Peyer's patch (tissue), 4 donors: Measurements from ENCODE around the gene RASA3. TPM values are rescaled to one million over a fixed set of nuclear protein-coding genes. Genes with fewer than 3 reads are reported as not detected.

Experiments
- DNase-seq, 3 donors: peaks; one replicate each; pipeline ENCODE4 v3.0.0-alpha.2; 2017 to 2019
- H3K27ac ChIP-seq, 4 donors: fragments of 200-600 bp; sonication (generic); one replicate each; pipeline ENCODE4 v1.5.1; 2016 to 2019
- H3K27me3 ChIP-seq, 2 donors: fragments of 200-600 bp; sonication (generic); one replicate each; pipeline ENCODE4 v1.5.1; 2019
- H3K36me3 ChIP-seq, 3 donors: fragments of 200-600 bp; sonication (generic); one replicate each; pipeline ENCODE4 v1.5.1; 2016 to 2019
- H3K4me1 ChIP-seq, 4 donors: fragments of 200-600 bp; sonication (generic); one replicate each; pipeline ENCODE4 v1.5.1; 2016 to 2019
- H3K4me3 ChIP-seq, 4 donors: fragments of 200-600 bp; sonication (generic); 1 replicate in 3 of 4; 2 replicates in 1 of 4; pipeline ENCODE4 v1.5.1; 2016 to 2019; ENCODE audit warnings: mild to moderate bottlenecking in 1 of 4
- H3K9me3 ChIP-seq, 4 donors: fragments of 200-600 bp; sonication (generic); one replicate each; pipeline ENCODE4 v1.5.1; 2016 to 2019; ENCODE audit warnings: mild to moderate bottlenecking in 1 of 4
- CTCF ChIP-seq, 6 experiments: fragments of 450-650 bp in 4 of 6; fragments of 200-600 bp in 2 of 6; sonication (generic) in 1 of 6; IDR thresholded peaks; one replicate each; pipeline ENCODE4 v1.5.1; 2017 to 2019; ENCODE audit warnings: antibody characterized with exemption in 6 of 6, mild to moderate bottlenecking in 3 of 6, moderate library complexity in 1 of 6
- POLR2A ChIP-seq, 2 donors: fragments of 450-650 bp; IDR thresholded peaks; one replicate each; pipeline ENCODE4 v1.5.1; 2017; ENCODE audit warnings: antibody characterized with exemption in 2 of 2, mild to moderate bottlenecking in 2 of 2, moderate library complexity in 2 of 2
- total RNA-seq, 4 donors: library from RNA; depleted of rRNA; stranded (reverse); fragments of >200 nt; gene quantifications; one replicate each; pipeline ENCODE4 v1.1.0, GENCODE V29; 2016

The RASA3 gene
- total RNA-seq, 4 donors from 2014 or later: 3.5 to 41.3 (median 6.9) TPM

- H3K27me3 ChIP-seq: no peaks in the 10 kb centered on the region
- H3K4me1 ChIP-seq: no peaks in the 10 kb centered on the region
- no peaks in the 10 kb centered on the region for H3K9me3 ChIP-seq
- TF ChIP-seq POLR2A (IDR thresholded peaks at IDR 0.05) (no peak), CTCF (IDR thresholded peaks at IDR 0.05) (no peak)
- DNase-seq: no peak
- no peak overlapping the region for H3K27ac ChIP-seq
- H3K4me3 ChIP-seq: no peak overlapping the region
- H3K36me3 ChIP-seq: no peaks in the 10 kb centered on the region
These were observed 39.3 kb downstream of the RASA3 start for GRCh38 chr13:114093118-114093517.

- Histone ChIP-seq H3K4me3 (no peak overlapping the region), H3K9me3 (no peaks in the 10 kb centered on the region)
- TF ChIP-seq CTCF (IDR thresholded peaks at IDR 0.05) (no peak), POLR2A (IDR thresholded peaks at IDR 0.05) (no peak)
These were observed 40.0 kb downstream of the RASA3 start for GRCh38 chr13:114092468-114092867.

DNA sequence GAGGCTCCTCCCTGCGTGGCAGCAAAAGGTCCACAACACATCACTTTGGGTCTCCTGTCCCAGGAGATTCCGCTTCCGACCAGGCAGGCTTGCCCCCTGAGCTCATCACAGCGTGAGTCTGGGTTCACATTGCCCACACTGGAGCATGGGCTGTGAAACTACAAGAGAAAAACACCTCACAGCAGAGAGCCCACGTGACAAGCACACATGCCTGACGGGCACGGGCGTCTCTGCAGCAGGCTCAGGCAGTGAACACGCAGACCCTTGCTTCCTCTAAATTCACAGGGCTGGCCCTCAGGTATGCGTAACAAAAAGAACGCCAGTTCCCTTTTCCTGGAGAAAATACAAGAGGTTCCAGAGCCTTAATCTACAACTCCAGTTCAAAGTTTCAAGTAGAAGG lies 41.9 kb downstream of the RASA3 start:
- Histone ChIP-seq H3K4me1 (no peaks in the 10 kb centered on the region), H3K9me3 (no peaks in the 10 kb centered on the region), H3K27ac (no peak overlapping the region), H3K27me3 (no peaks in the 10 kb centered on the region), H3K4me3 (no peak overlapping the region), H3K36me3 (no peaks in the 10 kb centered on the region)
- TF ChIP-seq POLR2A (IDR thresholded peaks at IDR 0.05): no peak
- TF ChIP-seq CTCF (IDR thresholded peaks at IDR 0.05): no peak
- DNase-seq: peak; percentile 10 to 62 (median 51)

More at GRCh38 chr13:114092468-114092867, 40.0 kb downstream of the RASA3 start:
- no peaks in the 10 kb centered on the region for H3K27me3 ChIP-seq
- H3K36me3 ChIP-seq: no peaks in the 10 kb centered on the region
- DNase-seq: no peak
- no peaks in the 10 kb centered on the region for H3K4me1 ChIP-seq
- H3K27ac ChIP-seq: no peak overlapping the region

GRCh38 chr13:114089751-114090400 lies 42.5 kb downstream of the RASA3 start:
- Histone ChIP-seq H3K27me3 (no peaks in the 10 kb centered on the region), H3K4me3 (no peak overlapping the region), H3K4me1 (no peaks in the 10 kb centered on the region), H3K36me3 (no peaks in the 10 kb centered on the region), H3K9me3 (no peaks in the 10 kb centered on the region), H3K27ac (no peak overlapping the region)
- DNase-seq: peak in 2 of 3 donors; percentile 20 to 32
- TF ChIP-seq POLR2A (IDR thresholded peaks at IDR 0.05): no peak

DNA sequence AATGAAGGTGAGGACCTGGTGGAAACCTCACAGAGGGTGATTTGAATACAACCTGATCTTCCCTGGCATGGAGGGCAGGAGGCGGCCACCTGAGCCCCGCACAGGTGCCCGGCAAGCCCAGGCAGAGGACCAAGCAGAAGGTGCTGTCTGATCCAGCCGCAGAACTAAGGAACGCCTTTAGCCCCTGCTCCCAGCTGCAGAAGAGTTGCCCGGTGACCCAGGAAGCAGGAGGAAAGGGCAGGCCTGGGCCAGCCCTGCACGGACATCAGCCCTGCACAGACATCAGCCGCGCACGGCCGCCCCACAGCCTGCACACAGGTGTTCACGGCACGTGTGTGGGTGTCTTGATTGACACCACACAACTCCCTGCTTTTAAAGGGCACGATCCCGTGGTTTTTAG lies 43.1 kb downstream of the RASA3 start:
- Histone ChIP-seq H3K9me3 (no peaks in the 10 kb centered on the region), H3K4me3 (no peak overlapping the region), H3K27ac (no peak overlapping the region), H3K27me3 (no peaks in the 10 kb centered on the region), H3K4me1 (no peaks in the 10 kb centered on the region), H3K36me3 (no peaks in the 10 kb centered on the region)
- no peak for TF ChIP-seq CTCF (IDR thresholded peaks at IDR 0.05)
- TF ChIP-seq POLR2A (IDR thresholded peaks at IDR 0.05): no peak
- peak in 2 of 3 donors; percentile 20 to 37 for DNase-seq

- H3K27me3 ChIP-seq: no peaks in the 10 kb centered on the region
- no peak for TF ChIP-seq POLR2A (IDR thresholded peaks at IDR 0.05)
- TF ChIP-seq CTCF (IDR thresholded peaks at IDR 0.05): no peak
- no peaks in the 10 kb centered on the region for H3K4me1 ChIP-seq
- no peak overlapping the region for H3K27ac ChIP-seq
- DNase-seq: no peak
- no peak overlapping the region for H3K4me3 ChIP-seq
- no peaks in the 10 kb centered on the region for H3K36me3 ChIP-seq
- no peaks in the 10 kb centered on the region for H3K9me3 ChIP-seq
These were observed 43.6 kb downstream of the RASA3 start for GRCh38 chr13:114088863-114089262.
